K562 (cell line): ENCODE results near the gene FPGS. TPM values are rescaled to one million over a fixed set of nuclear protein-coding genes. Genes with fewer than 3 reads are reported as not detected.
A peak's percentile ranks its signal among the peaks of the same experiment; 100 is the strongest.

Experiments
- ATAC-seq: fragments of 200-7000 bp; cut with Tn5 transposase; 3 replicates; pipeline ENCODE4 v1.9.1; 2020; ENCODE audit warnings: moderate library complexity
- BruUV-seq: library from RNA; stranded (reverse); fragments of 400-500 nt; replicated peaks from 2 replicates; lab custom pipeline; 2021; lab: Mats Ljungman, UMichigan
- CTCF ChIA-PET: fragments of 300-600 bp; formaldehyde crosslinking; extraction: SDS; loops from one replicate; lab custom pipeline; 2021; ENCODE audit warnings: low intra/inter-chr PET ratio; lab: Yijun Ruan, JAX
- POLR2A ChIA-PET: fragments of 300-600, 350-650 bp; sonication (Branson Sonifier 250); formaldehyde crosslinking; extraction: SDS; loops from one replicate; lab custom pipeline; 2021; ENCODE audit warnings: antibody characterized with exemption, inconsistent platforms; lab: Yijun Ruan, JAX
- DNase-seq, 4 experiments: peaks; one replicate each; pipeline versions ENCODE4 v3.0.0 to v3.0.0-alpha.2; 2011 to 2018; ENCODE audit warnings: low spot score in 3 of 4, mixed read lengths in 3 of 4; ENCODE audit errors: extremely low read depth in 1 of 4
- FAIRE-seq: peaks from 2 replicates; lab custom pipeline; 2011; peaks lifted over from hg19 to GRCh38; lab: Jason Lieb, UNC
- H2AFZ ChIP-seq: 2 replicates; pipeline ENCODE4 v1.6.0; 2011; ENCODE audit warnings: low read depth, low read length, control low read depth, inconsistent platforms
- H3K27ac ChIP-seq: fragments of 200-600 bp; 3 replicates; pipeline ENCODE4 v1.8.0; 2011; ENCODE audit warnings: low read depth, mild to moderate bottlenecking, control low read depth, inconsistent platforms, low read length, moderate library complexity, mixed read lengths; ENCODE audit errors: extremely low read depth
- H3K27me3 ChIP-seq, 2 experiments: fragments of 300-600 bp in 1 of 2; 2 replicates in 1 of 2; 3 replicates in 1 of 2; pipeline versions ENCODE4 v1.6.0 to v1.8.0; 2011; ENCODE audit warnings: inconsistent platforms in 2 of 2, low read length in 2 of 2, mild to moderate bottlenecking in 1 of 2, mixed read lengths in 1 of 2, moderate library complexity in 1 of 2; ENCODE audit not compliant: control insufficient read depth in 2 of 2, insufficient read depth in 2 of 2
- H3K36me3 ChIP-seq: fragments of 300-600 bp; 3 replicates; pipeline ENCODE4 v1.8.0; 2011; ENCODE audit warnings: mild to moderate bottlenecking, low read length, inconsistent platforms; ENCODE audit not compliant: control insufficient read depth, insufficient read depth
- H3K4me1 ChIP-seq, 2 experiments: fragments of 200-600 bp in 1 of 2; replicated peaks in 1 of 2; 2 replicates in 1 of 2; 3 replicates in 1 of 2; pipeline versions ENCODE4 v1.5.1 to v1.8.0; 2011; ENCODE audit warnings: inconsistent platforms in 2 of 2, low read length in 2 of 2, mild to moderate bottlenecking in 1 of 2, mixed read lengths in 1 of 2, moderate library complexity in 1 of 2; ENCODE audit not compliant: control insufficient read depth in 2 of 2, insufficient read depth in 2 of 2
- H3K4me2 ChIP-seq: 2 replicates; pipeline ENCODE4 v1.6.1; 2011; ENCODE audit warnings: low read length, control low read depth, inconsistent platforms, mixed read lengths; ENCODE audit not compliant: insufficient read depth
- H3K4me3 ChIP-seq: fragments of 200-600 bp; sonication (generic), shearing (Covaris generic); 2 replicates; pipeline ENCODE4 v1.5.1; 2016; ENCODE audit warnings: control low read depth, inconsistent platforms
- H3K79me2 ChIP-seq: fragments of 200-600 bp; 3 replicates; pipeline ENCODE4 v1.8.0; 2011; ENCODE audit warnings: low read length, inconsistent platforms; ENCODE audit not compliant: control insufficient read depth, insufficient read depth
- H3K9ac ChIP-seq, 2 experiments: 2 replicates each; pipeline versions ENCODE4 v1.6.0 to v1.6.1; 2011; ENCODE audit warnings: low read depth in 2 of 2, low read length in 2 of 2, control low read depth in 1 of 2, inconsistent platforms in 1 of 2, mild to moderate bottlenecking in 1 of 2, mixed read lengths in 1 of 2; ENCODE audit not compliant: insufficient read depth in 1 of 2
- H3K9me1 ChIP-seq: one replicate; pipeline ENCODE4 v1.6.0; 2011; ENCODE audit warnings: inconsistent platforms, mild to moderate bottlenecking, low read length, moderate library complexity; ENCODE audit not compliant: control insufficient read depth, insufficient read depth
- H3K9me3 ChIP-seq: replicated peaks from 2 replicates; pipeline ENCODE4 v1.5.1; 2011; ENCODE audit warnings: low read depth, low read length, inconsistent platforms; ENCODE audit not compliant: control insufficient read depth, insufficient read depth
- H4K20me1 ChIP-seq: replicated peaks from 2 replicates; pipeline ENCODE4 v1.6.1; 2011; ENCODE audit warnings: low read length, inconsistent platforms, mixed read lengths; ENCODE audit not compliant: control insufficient read depth, insufficient read depth
- CTBP1 ChIP-seq: fragments of 450-650 bp; IDR thresholded peaks from 2 replicates; pipeline ENCODE4 v1.6.1; 2016; ENCODE audit warnings: borderline replicate concordance
- FOXA1 ChIP-seq: fragments of 450-650 bp; IDR thresholded peaks from 2 replicates; pipeline ENCODE4 v1.6.1; 2016; ENCODE audit warnings: mild to moderate bottlenecking, borderline replicate concordance
- GATA2 ChIP-seq: sonication (generic); formaldehyde crosslinking; IDR thresholded peaks from 2 replicates; pipeline ENCODE4 v1.4.0; 2020; ENCODE audit warnings: mild to moderate bottlenecking, missing genetic modification reagents
- MAZ ChIP-seq, 2 experiments: fragments of 450-650 bp in 1 of 2; sonication (generic) in 1 of 2; formaldehyde crosslinking; IDR thresholded peaks in 1 of 2; conservative IDR thresholded peaks in 1 of 2; 2 replicates each; pipeline versions ENCODE4 v1.4.0 to v1.5.0; 2020; ENCODE audit warnings: mild to moderate bottlenecking in 1 of 2, missing genetic modification reagents in 1 of 2
- NONO ChIP-seq, 2 experiments: fragments of 200-400 bp in 1 of 2; fragments of 450-650 bp in 1 of 2; formaldehyde crosslinking in 1 of 2; IDR thresholded peaks; 2 replicates each; pipeline ENCODE4 v1.6.1; 2017; ENCODE audit warnings: low read depth in 2 of 2, mild to moderate bottlenecking in 2 of 2, moderate library complexity in 2 of 2, low read length in 1 of 2
- NRF1 ChIP-seq, 2 experiments: fragments of 450-650 bp; IDR thresholded peaks in 1 of 2; conservative IDR thresholded peaks in 1 of 2; 2 replicates each; pipeline ENCODE4 v1.6.1; 2014; ENCODE audit warnings: mild to moderate bottlenecking in 2 of 2
- RCOR1 ChIP-seq, 2 experiments: IDR thresholded peaks; 2 replicates each; pipeline ENCODE4 v1.6.1; 2012; ENCODE audit warnings: low read depth in 2 of 2, low read length in 2 of 2, borderline replicate concordance in 1 of 2, improper control_type of control experiment in 1 of 2
- SPI1 ChIP-seq: IDR thresholded peaks from 2 replicates; pipeline ENCODE4 v1.6.1; 2011; ENCODE audit warnings: low read depth, low read length, control low read depth, borderline replicate concordance
- TRIM28 ChIP-seq: fragments of 450-650 bp; IDR thresholded peaks from 2 replicates; pipeline ENCODE4 v1.6.1; 2017
- ZNF764 ChIP-seq: fragments of 250-450 bp; sonication (Bioruptor Pico); IDR thresholded peaks from 2 replicates; pipeline ENCODE4 v1.4.0; 2020; ENCODE audit warnings: low read depth, mild to moderate bottlenecking, moderate library complexity
- WGBS: fragments of 100-300 bp; shearing (Covaris generic); methylation state at CpG from one replicate; pipeline ENCODE4 v1.1.6; 2016; ENCODE audit warnings: low coverage, mixed read lengths; ENCODE audit not compliant: insufficient coverage; ENCODE audit errors: missing lambda C conversion rate; 5-methylcytosine and 5-hydroxymethylcytosine counted together
- in situ Hi-C: fragments of 300-500 bp; cut with MboI; formaldehyde crosslinking; loops from 4 replicates; pipeline ENCODE4 v1.15.0; 2018; ENCODE audit warnings: inconsistent platforms, mixed read lengths
- intact Hi-C: fragments of 100-400 bp; cut with micrococcal nuclease; formaldehyde crosslinking; loops from 2 replicates; pipeline ENCODE4 v1.14.2; 2022
- polyA plus RNA-seq, 8 experiments: library from polyadenylated mRNA; depleted of rRNA in 4 of 8; stranded (reverse) in 5 of 8; unstranded in 3 of 8; fragments of >200 nt; fragmentation: Nextera tagmentation in 2 of 8; fragmentation: Illumina TruSeq in 1 of 8; extraction: Ambion mirVana in 2 of 8; extraction: Trizol in 1 of 8; gene quantifications; 2 replicates each; pipeline versions ENCODE4 v1.2.1 to v1.2.3, GENCODE V29; 2011 to 2014; ENCODE audit warnings: inconsistent platforms in 1 of 8, missing spikeins in 1 of 8
- total RNA-seq, 7 experiments: library from RNA; depleted of rRNA in 6 of 7; stranded (reverse); fragments of >200 nt in 6 of 7; fragmentation: Illumina TruSeq in 2 of 7; extraction: Trizol in 2 of 7; gene quantifications; 2 replicates each; pipeline versions ENCODE4 v1.2.1 to v1.2.3, GENCODE V29; 2011 to 2021; ENCODE audit warnings: low replicate concordance in 1 of 7
- TF ChIP-seq, protein P1 (sequence below): fragments of 250-450 bp; sonication (Bioruptor Pico); IDR thresholded peaks from 2 replicates; pipeline ENCODE4 v1.4.0; 2020; ENCODE audit warnings: mild to moderate bottlenecking
- TF ChIP-seq, protein P2 (sequence below): fragments of 200-800 bp; sonication (Bioruptor generic); IDR thresholded peaks from 2 replicates; pipeline ENCODE4 v1.6.1; 2017; ENCODE audit warnings: missing genetic modification characterization, missing compliant biosample characterization
- TF ChIP-seq, protein P3 (sequence below): sonication (generic); formaldehyde crosslinking; IDR thresholded peaks from 2 replicates; pipeline ENCODE4 v1.9.0; 2022; ENCODE audit warnings: mild to moderate bottlenecking, missing genetic modification reagents
- TF ChIP-seq, protein P4 (sequence below): sonication (generic); formaldehyde crosslinking; IDR thresholded peaks from 2 replicates; pipeline ENCODE4 v1.8.0; 2022; ENCODE audit warnings: missing genetic modification reagents, mild to moderate bottlenecking, moderate library complexity, borderline replicate concordance
- TF ChIP-seq, protein P5 (sequence below): sonication (generic); formaldehyde crosslinking; IDR thresholded peaks from 2 replicates; pipeline ENCODE4 v1.8.0; 2022; ENCODE audit warnings: mild to moderate bottlenecking, missing genetic modification reagents

The FPGS gene
- total and polyA plus RNA-seq, 9 of the 15 experiments (the other 6 are each of a cell fraction or from before 2014, with no cell fraction given), result 0.84 to 86.4 (median 59.2) TPM

DNA sequence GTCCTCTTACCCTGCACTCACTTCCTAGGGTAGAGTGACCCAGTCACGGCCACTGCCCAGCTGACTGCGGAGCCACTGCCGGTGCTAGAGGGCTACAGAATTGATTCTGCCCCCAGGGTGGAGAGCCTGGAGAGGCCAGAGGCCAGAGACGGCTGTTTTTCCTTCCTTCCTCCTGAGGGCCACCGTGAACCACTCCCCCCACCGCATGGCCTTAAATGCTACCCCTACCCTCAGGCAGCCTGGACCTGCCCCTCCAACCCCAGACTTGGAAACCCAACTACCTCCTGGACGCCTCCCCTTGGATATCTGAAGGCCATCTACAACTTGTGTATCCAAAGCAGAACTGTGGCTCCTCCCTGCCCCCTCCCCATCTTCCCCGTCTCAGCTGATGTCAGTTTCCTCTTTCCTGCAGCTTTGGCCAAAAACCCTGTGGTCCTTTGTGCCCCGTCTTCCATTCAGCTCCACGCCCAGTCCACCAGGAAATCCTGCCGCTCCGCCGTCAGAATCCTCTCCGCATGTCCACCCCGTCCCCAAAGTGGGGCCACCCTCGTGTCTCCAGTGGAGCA lies 40.5 kb upstream of the FPGS start:
- no peaks in the 10 kb centered on the region for H3K36me3 ChIP-seq
- intact Hi-C loops, result no loop called here
- H3K4me2 ChIP-seq, result peak overlapping the region; percentile 49
- no peak for FAIRE-seq
- peak overlapping the region; percentile 62 for H2AFZ ChIP-seq
- H4K20me1 ChIP-seq, result no peaks in the 10 kb centered on the region; the same call in 1 of the 2 replicates
- DNase-seq, result no peak
- peaks cover 3% of the 10 kb centered on the region for H3K9me1 ChIP-seq
- peak overlapping the region in 1 of 2 experiments; percentile 55; a peak in 2 of 4 replicates for H3K9ac ChIP-seq
- no peaks in the 10 kb centered on the region for H3K79me2 ChIP-seq
- CTCF ChIA-PET, result no interaction called here
- no peaks in the 10 kb centered on the region; a peak in 1 of 5 replicates for H3K27me3 ChIP-seq
- WGBS, result 10% methylated on average over 15 of the region's 16 CpGs
- TF ChIP-seq NRF1 (conservative IDR thresholded peaks at IDR 0.05 in 1 of 2, IDR thresholded peaks at IDR 0.05 in 1 of 2), result no peak
- TF ChIP-seq ZNF764 (CRISPR knock-in tag), result no peak
- TF ChIP-seq GATA2, result 0 out of 2 replicates have a peak, but pooled peaks have one; percentile 3
- TF ChIP-seq NONO (IDR thresholded peaks at IDR 0.05; ENCODE audit: low read depth in 2 of 2, low read length in 1 of 2), result no peak
- TF ChIP-seq FOXA1, result no peak
- TF ChIP-seq RCOR1 (IDR thresholded peaks at IDR 0.05; ENCODE audit: borderline replicate concordance in 1 of 2, low read depth in 2 of 2, low read length in 2 of 2), result peak in 1 of 2 experiments; percentile 69; a peak in 1 of 4 replicates
- TF ChIP-seq CTBP1, result peak; percentile 79; the same call in 1 of the 2 replicates
- no peak for TF ChIP-seq TRIM28
- TF ChIP-seq SPI1, result peak; percentile 40; the same call in 1 of the 2 replicates
- TF ChIP-seq MAZ (CRISPR knock-in tag; conservative IDR thresholded peaks at IDR 0.05 in 1 of 2, IDR thresholded peaks at IDR 0.05 in 1 of 2), result peak in 1 of 2 experiments; percentile 53; a peak in 1 of 4 replicates
- TF ChIP-seq, protein P1, sequence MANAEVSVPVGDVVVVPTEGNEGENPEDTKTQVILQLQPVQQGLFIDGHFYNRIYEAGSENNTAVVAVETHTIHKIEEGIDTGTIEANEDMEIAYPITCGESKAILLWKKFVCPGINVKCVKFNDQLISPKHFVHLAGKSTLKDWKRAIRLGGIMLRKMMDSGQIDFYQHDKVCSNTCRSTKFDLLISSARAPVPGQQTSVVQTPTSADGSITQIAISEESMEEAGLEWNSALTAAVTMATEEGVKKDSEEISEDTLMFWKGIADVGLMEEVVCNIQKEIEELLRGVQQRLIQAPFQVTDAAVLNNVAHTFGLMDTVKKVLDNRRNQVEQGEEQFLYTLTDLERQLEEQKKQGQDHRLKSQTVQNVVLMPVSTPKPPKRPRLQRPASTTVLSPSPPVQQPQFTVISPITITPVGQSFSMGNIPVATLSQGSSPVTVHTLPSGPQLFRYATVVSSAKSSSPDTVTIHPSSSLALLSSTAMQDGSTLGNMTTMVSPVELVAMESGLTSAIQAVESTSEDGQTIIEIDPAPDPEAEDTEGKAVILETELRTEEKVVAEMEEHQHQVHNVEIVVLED, result no peak
- TF ChIP-seq, protein P2, sequence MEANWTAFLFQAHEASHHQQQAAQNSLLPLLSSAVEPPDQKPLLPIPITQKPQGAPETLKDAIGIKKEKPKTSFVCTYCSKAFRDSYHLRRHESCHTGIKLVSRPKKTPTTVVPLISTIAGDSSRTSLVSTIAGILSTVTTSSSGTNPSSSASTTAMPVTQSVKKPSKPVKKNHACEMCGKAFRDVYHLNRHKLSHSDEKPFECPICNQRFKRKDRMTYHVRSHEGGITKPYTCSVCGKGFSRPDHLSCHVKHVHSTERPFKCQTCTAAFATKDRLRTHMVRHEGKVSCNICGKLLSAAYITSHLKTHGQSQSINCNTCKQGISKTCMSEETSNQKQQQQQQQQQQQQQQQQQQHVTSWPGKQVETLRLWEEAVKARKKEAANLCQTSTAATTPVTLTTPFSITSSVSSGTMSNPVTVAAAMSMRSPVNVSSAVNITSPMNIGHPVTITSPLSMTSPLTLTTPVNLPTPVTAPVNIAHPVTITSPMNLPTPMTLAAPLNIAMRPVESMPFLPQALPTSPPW (CRISPR knock-in tag), result peak; percentile 49; the same call in 1 of the 2 replicates
- TF ChIP-seq, protein P3, sequence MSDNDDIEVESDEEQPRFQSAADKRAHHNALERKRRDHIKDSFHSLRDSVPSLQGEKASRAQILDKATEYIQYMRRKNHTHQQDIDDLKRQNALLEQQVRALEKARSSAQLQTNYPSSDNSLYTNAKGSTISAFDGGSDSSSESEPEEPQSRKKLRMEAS (CRISPR knock-in tag), result no peak
- TF ChIP-seq, protein P4, sequence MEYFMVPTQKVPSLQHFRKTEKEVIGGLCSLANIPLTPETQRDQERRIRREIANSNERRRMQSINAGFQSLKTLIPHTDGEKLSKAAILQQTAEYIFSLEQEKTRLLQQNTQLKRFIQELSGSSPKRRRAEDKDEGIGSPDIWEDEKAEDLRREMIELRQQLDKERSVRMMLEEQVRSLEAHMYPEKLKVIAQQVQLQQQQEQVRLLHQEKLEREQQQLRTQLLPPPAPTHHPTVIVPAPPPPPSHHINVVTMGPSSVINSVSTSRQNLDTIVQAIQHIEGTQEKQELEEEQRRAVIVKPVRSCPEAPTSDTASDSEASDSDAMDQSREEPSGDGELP (CRISPR knock-in tag), result peak; percentile 39; the same call in 1 of the 2 replicates
- TF ChIP-seq, protein P5, sequence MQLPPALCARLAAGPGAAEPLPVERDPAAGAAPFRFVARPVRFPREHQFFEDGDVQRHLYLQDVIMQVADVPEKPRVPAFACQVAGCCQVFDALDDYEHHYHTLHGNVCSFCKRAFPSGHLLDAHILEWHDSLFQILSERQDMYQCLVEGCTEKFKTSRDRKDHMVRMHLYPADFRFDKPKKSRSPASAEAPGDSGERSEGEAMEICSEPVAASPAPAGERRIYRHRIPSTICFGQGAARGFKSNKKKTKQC, result no peak
- TF ChIP-seq, all 486 proteins: peak for 7
- H3K4me1 ChIP-seq, result peaks cover 21 to 33% of the 10 kb centered on the region in 2 experiments
- no peak overlapping the region for H3K27ac ChIP-seq
- BruUV-seq, result no TSS peak
- H3K9me3 ChIP-seq, result no peaks in the 10 kb centered on the region
- POLR2A ChIA-PET, result interaction anchor here (0.5 to 1.4 kb wide), 5 partner anchors 9 to 145 kb away, joined by 3 to 5 read pairs (median 4); no protein-coding TSS in a partner anchor
- ATAC-seq, result peak; percentile 8; the same call in 1 of the 3 replicates
- in situ Hi-C loops, result loop anchor here (25.0 kb wide), 1 partner anchor 600 kb away; the partner anchor contains the start of gene URM1
- H3K4me3 ChIP-seq, result no peak overlapping the region
